ENCODE data around the gene LEMD3. TPM values are rescaled to one million over a fixed set of nuclear protein-coding genes. Genes with fewer than 3 reads are reported as not detected.

Gene LEMD3
- total RNA-seq, 1 donor from 2014 or later = 31.9 TPM

DNA sequence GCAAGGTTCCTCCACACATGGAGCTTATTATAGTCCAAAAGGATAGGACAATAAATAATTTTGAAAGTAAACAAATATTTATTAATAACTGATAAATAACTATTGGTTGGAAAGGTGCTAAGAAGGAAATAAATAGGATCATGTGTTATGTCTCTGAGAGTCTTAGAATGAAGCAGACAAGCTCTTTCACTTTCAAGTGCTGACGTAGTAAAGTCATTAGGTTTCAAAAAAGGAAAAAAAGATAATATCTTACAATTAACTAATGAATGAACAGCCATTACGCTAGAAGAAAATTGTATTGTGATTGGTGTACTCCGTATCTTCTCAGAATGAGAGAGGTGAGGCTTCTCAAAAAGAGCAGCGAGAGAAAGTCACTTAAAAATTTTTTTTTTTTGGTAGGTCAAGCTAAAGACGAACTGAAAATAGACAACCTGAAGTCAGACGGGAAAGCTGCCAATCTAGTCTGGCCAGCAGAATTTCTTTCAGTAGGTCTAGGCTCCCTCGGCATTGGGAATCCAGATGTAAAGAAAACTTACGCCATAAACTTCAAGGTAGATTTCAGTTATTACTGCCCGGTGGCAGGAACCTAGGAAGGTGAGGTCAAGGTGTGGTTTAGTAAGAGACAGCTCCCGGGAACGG is 583 bp upstream of the LEMD3 start:
- Histone ChIP-seq H3K27me3 (ENCODE audit: low read depth) (no peaks in the 10 kb centered on the region), H3K36me3 (no peaks in the 10 kb centered on the region), H3K9me3 (no peaks in the 10 kb centered on the region), H3K4me1 (peaks cover 42% of the 10 kb centered on the region), H3K4me3 (peak overlapping the region; percentile 96), H3K27ac (peak overlapping the region; percentile 94)
- TF ChIP-seq, protein P1, sequence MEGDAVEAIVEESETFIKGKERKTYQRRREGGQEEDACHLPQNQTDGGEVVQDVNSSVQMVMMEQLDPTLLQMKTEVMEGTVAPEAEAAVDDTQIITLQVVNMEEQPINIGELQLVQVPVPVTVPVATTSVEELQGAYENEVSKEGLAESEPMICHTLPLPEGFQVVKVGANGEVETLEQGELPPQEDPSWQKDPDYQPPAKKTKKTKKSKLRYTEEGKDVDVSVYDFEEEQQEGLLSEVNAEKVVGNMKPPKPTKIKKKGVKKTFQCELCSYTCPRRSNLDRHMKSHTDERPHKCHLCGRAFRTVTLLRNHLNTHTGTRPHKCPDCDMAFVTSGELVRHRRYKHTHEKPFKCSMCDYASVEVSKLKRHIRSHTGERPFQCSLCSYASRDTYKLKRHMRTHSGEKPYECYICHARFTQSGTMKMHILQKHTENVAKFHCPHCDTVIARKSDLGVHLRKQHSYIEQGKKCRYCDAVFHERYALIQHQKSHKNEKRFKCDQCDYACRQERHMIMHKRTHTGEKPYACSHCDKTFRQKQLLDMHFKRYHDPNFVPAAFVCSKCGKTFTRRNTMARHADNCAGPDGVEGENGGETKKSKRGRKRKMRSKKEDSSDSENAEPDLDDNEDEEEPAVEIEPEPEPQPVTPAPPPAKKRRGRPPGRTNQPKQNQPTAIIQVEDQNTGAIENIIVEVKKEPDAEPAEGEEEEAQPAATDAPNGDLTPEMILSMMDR (IDR thresholded peaks at IDR 0.05) = no peak
- intact Hi-C loops (cut with DNase I) = no loop called here
- DNase-seq = no peak
- ATAC-seq = no peak

DNA sequence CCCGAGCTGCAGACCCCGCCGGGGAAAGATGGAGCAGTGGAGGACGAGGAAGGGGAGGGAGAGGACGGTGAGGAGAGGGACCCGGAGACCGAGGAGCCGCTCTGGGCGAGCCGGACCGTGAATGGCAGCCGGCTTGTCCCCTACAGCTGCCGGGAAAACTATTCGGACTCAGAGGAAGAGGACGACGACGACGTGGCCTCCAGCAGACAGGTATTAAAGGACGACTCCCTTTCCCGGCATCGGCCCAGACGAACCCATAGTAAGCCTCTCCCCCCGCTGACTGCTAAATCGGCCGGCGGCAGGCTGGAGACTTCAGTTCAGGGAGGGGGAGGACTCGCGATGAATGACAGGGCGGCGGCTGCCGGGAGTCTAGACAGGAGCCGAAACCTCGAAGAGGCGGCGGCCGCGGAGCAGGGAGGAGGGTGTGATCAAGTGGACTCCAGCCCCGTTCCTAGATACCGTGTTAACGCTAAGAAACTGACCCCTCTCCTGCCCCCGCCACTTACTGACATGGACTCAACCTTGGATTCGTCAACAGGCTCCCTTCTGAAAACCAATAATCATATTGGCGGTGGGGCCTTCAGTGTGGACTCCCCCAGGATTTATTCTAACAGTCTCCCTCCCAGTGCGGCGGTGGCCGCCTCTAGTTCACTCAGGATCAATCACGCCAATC is 962 bp downstream of the LEMD3 start:
- ATAC-seq (peak; percentile 80 to 82), DNase-seq (peak; percentile 80)
- peak overlapping the region; percentile 94 for H3K27ac ChIP-seq
- peak overlapping the region; percentile 96 for H3K4me3 ChIP-seq
- no peaks in the 10 kb centered on the region for H3K27me3 ChIP-seq (ENCODE audit: low read depth)
- no peaks in the 10 kb centered on the region for H3K36me3 ChIP-seq
- H3K9me3 ChIP-seq = no peaks in the 10 kb centered on the region
- intact Hi-C loops (cut with DNase I) = no loop called here
- TF ChIP-seq, protein P1 (IDR thresholded peaks at IDR 0.05) = no peak
- peaks cover 57% of the 10 kb centered on the region for H3K4me1 ChIP-seq

DNA sequence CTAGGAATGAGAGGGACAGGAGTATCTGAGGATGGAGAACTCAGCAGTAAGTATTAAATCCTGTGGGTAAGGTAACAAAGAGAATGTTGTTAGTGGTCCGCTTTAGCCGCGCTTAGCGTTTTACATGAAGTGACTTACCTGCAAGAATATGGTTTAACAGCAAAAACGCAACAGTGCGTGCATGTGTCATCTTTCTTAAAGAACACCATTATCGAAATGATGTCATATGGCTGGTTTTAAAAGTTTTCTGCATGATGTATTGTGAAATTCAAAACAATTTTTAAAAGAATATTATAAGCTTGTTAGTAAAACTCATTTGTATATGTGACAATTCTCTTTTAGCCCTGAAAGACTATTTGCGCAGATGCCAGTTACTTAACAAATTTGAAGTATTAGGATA is 1.7 kb downstream of the LEMD3 start:
- Histone ChIP-seq H3K27ac (no peak overlapping the region), H3K9me3 (no peaks in the 10 kb centered on the region), H3K4me3 (peak overlapping the region; percentile 96), H3K27me3 (ENCODE audit: low read depth) (no peaks in the 10 kb centered on the region), H3K4me1 (peaks cover 58% of the 10 kb centered on the region), H3K36me3 (no peaks in the 10 kb centered on the region)
- intact Hi-C loops (cut with DNase I) = no loop called here
- no peak for ATAC-seq
- DNase-seq = no peak
- TF ChIP-seq, protein P1 (IDR thresholded peaks at IDR 0.05) = no peak

DNA sequence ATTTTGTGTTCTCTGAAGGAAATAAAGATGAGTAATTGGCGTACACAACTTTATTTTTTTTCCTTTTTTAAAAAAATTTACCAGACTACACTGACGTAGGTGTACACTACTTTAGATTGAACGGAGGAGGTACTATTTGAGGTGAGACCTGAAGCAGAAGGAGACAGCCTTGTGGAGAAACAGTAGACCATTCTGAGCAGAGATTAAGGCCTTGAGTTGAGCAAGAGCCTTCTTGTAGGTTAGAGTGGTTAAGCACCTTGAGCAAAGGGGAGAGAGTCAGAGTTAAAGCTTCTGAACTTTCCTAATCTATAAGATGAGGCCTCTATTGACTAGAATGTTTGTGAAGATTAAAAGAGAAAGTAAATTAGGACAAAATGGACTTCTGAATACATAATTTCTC is 2.5 kb downstream of the LEMD3 start:
- peaks cover 64% of the 10 kb centered on the region for H3K4me1 ChIP-seq
- no peak for DNase-seq

DNA sequence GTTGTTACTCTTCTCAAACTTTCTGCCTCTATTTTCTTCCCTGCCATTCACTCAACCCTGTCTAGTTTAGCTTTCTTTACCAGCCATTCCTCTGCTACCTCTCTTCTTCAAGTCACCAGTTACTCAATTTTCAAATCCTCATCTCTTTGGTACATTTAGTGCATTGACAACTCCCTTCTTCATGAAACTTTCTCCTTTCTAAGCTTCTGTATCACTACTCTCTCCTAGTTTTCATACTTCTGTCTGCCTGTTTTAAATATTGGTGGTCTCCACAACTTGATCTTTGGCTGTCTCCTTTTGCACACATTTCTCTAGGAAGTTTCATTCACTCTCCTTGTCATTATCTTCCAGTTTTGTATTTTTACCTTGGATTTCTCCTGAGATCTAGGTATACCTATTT is 6.0 kb downstream of the LEMD3 start:
- peaks cover 10% of the 10 kb centered on the region for H3K36me3 ChIP-seq
- intact Hi-C loops (cut with DNase I) = no loop called here
- no peaks in the 10 kb centered on the region for H3K27me3 ChIP-seq (ENCODE audit: low read depth)
- TF ChIP-seq, protein P1 (IDR thresholded peaks at IDR 0.05) = no peak
- peaks cover 57% of the 10 kb centered on the region for H3K4me1 ChIP-seq
- DNase-seq (no peak), ATAC-seq (no peak)
- no peaks in the 10 kb centered on the region for H3K9me3 ChIP-seq
- no peak overlapping the region for H3K27ac ChIP-seq
- H3K4me3 ChIP-seq = no peak overlapping the region

More for the DNA sequence above, 2.5 kb downstream of the LEMD3 start:
- Histone ChIP-seq H3K36me3 (peaks cover 8% of the 10 kb centered on the region), H3K9me3 (no peaks in the 10 kb centered on the region), H3K4me3 (peak overlapping the region; percentile 96), H3K27ac (no peak overlapping the region), H3K27me3 (ENCODE audit: low read depth) (no peaks in the 10 kb centered on the region)
- TF ChIP-seq, protein P1 (IDR thresholded peaks at IDR 0.05) = no peak
- no peak for ATAC-seq
- intact Hi-C loops (cut with DNase I) = no loop called here
